H1 (cell line): ENCODE results near the gene PTH1R. TPM values are rescaled to one million over a fixed set of nuclear protein-coding genes. Genes with fewer than 3 reads are reported as not detected.

Source experiments
- CTCF ChIA-PET: fragments of 300-600 bp; sonication (Branson Sonifier 250); formaldehyde crosslinking; loops from one replicate; lab custom pipeline; 2021; ENCODE audit not compliant: partially characterized antibody; lab: Charles Lee
- POLR2A ChIA-PET: fragments of 300-600 bp; sonication (Branson Sonifier 250); formaldehyde crosslinking; loops from one replicate; lab custom pipeline; 2021; ENCODE audit warnings: inconsistent platforms; ENCODE audit not compliant: partially characterized antibody; lab: Charles Lee
- DNase-seq, 2 experiments: peaks; one replicate each; pipeline versions ENCODE4 v3.0.0 to v3.0.0-alpha.2; 2010 to 2022; ENCODE audit warnings: low spot score in 2 of 2, low read depth in 1 of 2, mixed read lengths in 1 of 2
- FAIRE-seq: peaks from 2 replicates; lab custom pipeline; 2011; peaks lifted over from hg19 to GRCh38; lab: Jason Lieb, UNC
- H2AFZ ChIP-seq: 2 replicates; pipeline ENCODE4 v1.8.1; 2012; ENCODE audit warnings: low read length, inconsistent platforms
- H2AK5ac ChIP-seq: 2 replicates; pipeline ENCODE4 v1.6.1; 2013; ENCODE audit warnings: low read depth, low read length
- H2BK120ac ChIP-seq: replicated peaks from 2 replicates; pipeline ENCODE3; 2013; ENCODE audit warnings: low read depth, low read length, inconsistent platforms
- H2BK12ac ChIP-seq: 2 replicates; pipeline ENCODE4 v1.6.1; 2013; ENCODE audit warnings: low read depth, low read length
- H2BK15ac ChIP-seq: 2 replicates; pipeline ENCODE4 v1.6.1; 2013; ENCODE audit warnings: low read length
- H2BK20ac ChIP-seq: 2 replicates; pipeline ENCODE4 v1.6.1; 2013; ENCODE audit warnings: low read length
- H2BK5ac ChIP-seq: 2 replicates; pipeline ENCODE4 v1.6.1; 2013; ENCODE audit warnings: low read depth, low read length
- H3K14ac ChIP-seq: 2 replicates; pipeline ENCODE4 v1.6.1; 2013; ENCODE audit warnings: inconsistent platforms; ENCODE audit not compliant: insufficient read length
- H3K18ac ChIP-seq: 2 replicates; pipeline ENCODE4 v1.6.1; 2013; ENCODE audit warnings: low read length; ENCODE audit errors: extremely low read depth
- H3K23ac ChIP-seq: 2 replicates; pipeline ENCODE4 v1.6.1; 2013; ENCODE audit warnings: inconsistent platforms; ENCODE audit not compliant: insufficient read length
- H3K23me2 ChIP-seq: 2 replicates; pipeline ENCODE4 v1.6.1; 2013; ENCODE audit warnings: low read depth, low read length
- H3K27ac ChIP-seq: 2 replicates; pipeline ENCODE4 v1.6.1; 2011; ENCODE audit warnings: low read depth, low read length, inconsistent platforms
- H3K27me3 ChIP-seq, 4 experiments: replicated peaks in 1 of 4; 1 replicate in 1 of 4; 2 replicates in 3 of 4; pipeline versions ENCODE4 v1.6.1 to v1.8.1; 2011 to 2013; ENCODE audit warnings: low read length in 3 of 4, mild to moderate bottlenecking in 3 of 4, inconsistent platforms in 2 of 4, mixed read lengths in 2 of 4, moderate library complexity in 1 of 4; ENCODE audit not compliant: control insufficient read depth in 3 of 4, insufficient read depth in 3 of 4; ENCODE audit errors: extremely low read depth in 1 of 4
- H3K36me3 ChIP-seq, 4 experiments: 2 replicates each; pipeline versions ENCODE4 v1.6.1 to v1.8.1; 2011 to 2013; ENCODE audit warnings: mild to moderate bottlenecking in 4 of 4, low read length in 3 of 4, moderate library complexity in 2 of 4, control low read depth in 1 of 4, inconsistent platforms in 1 of 4; ENCODE audit not compliant: insufficient read depth in 4 of 4, control insufficient read depth in 2 of 4
- H3K4ac ChIP-seq: replicated peaks from 2 replicates; pipeline ENCODE3; 2013; ENCODE audit warnings: low read length, low read depth, mixed read lengths, inconsistent platforms; ENCODE audit not compliant: insufficient read length
- H3K4me1 ChIP-seq, 4 experiments: replicated peaks in 1 of 4; 1 replicate in 1 of 4; 2 replicates in 3 of 4; pipeline versions ENCODE4 v1.6.1 to v1.8.1; 2011 to 2013; ENCODE audit warnings: low read length in 3 of 4, inconsistent platforms in 2 of 4, mixed read lengths in 1 of 4; ENCODE audit not compliant: insufficient read depth in 4 of 4, control insufficient read depth in 3 of 4
- H3K4me2 ChIP-seq, 2 experiments: 2 replicates each; pipeline versions ENCODE4 v1.6.1 to v1.8.1; 2011 to 2013; ENCODE audit warnings: low read depth in 2 of 2, low read length in 2 of 2, control low read depth in 1 of 2, inconsistent platforms in 1 of 2, mild to moderate bottlenecking in 1 of 2; ENCODE audit not compliant: insufficient read depth in 1 of 2
- H3K4me3 ChIP-seq, 4 experiments: fragments of 200-600, 300-600 bp in 1 of 4; sonication (generic), shearing (Covaris generic), sonication (Bioruptor Twin) in 1 of 4; 2 replicates each; pipeline versions ENCODE4 v1.5.1 to v1.8.1; 2011 to 2016; ENCODE audit warnings: low read length in 4 of 4, low read depth in 3 of 4, control low read depth in 2 of 4, inconsistent platforms in 2 of 4, mild to moderate bottlenecking in 2 of 4, mixed read lengths in 1 of 4, moderate library complexity in 1 of 4; ENCODE audit not compliant: insufficient read depth in 2 of 4; ENCODE audit errors: extremely low read depth in 1 of 4
- H3K56ac ChIP-seq: replicated peaks from 2 replicates; pipeline ENCODE3; 2013; ENCODE audit warnings: low read depth, mild to moderate bottlenecking, mixed read lengths, low read length, inconsistent platforms; ENCODE audit not compliant: insufficient read length
- H3K79me1 ChIP-seq: 2 replicates; pipeline ENCODE4 v1.6.1; 2013; ENCODE audit warnings: low read depth, low read length, control low read depth
- H3K79me2 ChIP-seq, 2 experiments: 2 replicates each; pipeline versions ENCODE4 v1.6.1 to v1.8.1; 2012 to 2013; ENCODE audit warnings: low read length in 2 of 2, mild to moderate bottlenecking in 2 of 2, inconsistent platforms in 1 of 2; ENCODE audit not compliant: insufficient read depth in 2 of 2, control insufficient read depth in 1 of 2
- H3K9ac ChIP-seq, 4 experiments: replicated peaks in 1 of 4; 1 replicate in 1 of 4; 2 replicates in 3 of 4; pipeline versions ENCODE4 v1.6.1 to v1.8.1; 2011 to 2013; ENCODE audit warnings: low read depth in 3 of 4, low read length in 3 of 4, control low read depth in 2 of 4, mild to moderate bottlenecking in 2 of 4, moderate library complexity in 2 of 4, inconsistent platforms in 1 of 4; ENCODE audit errors: extremely low read depth in 1 of 4
- H3K9me3 ChIP-seq, 2 experiments: 2 replicates each; pipeline versions ENCODE4 v1.6.1 to v1.8.1; 2012 to 2013; ENCODE audit warnings: mild to moderate bottlenecking in 2 of 2, moderate library complexity in 2 of 2, control low read depth in 1 of 2, inconsistent platforms in 1 of 2, low read depth in 1 of 2, low read length in 1 of 2, mixed read lengths in 1 of 2; ENCODE audit not compliant: insufficient read depth in 2 of 2
- H4K20me1 ChIP-seq, 2 experiments: replicated peaks in 1 of 2; 2 replicates each; pipeline versions ENCODE3 to v1.8.1; 2011 to 2013; ENCODE audit warnings: inconsistent platforms in 2 of 2, low read length in 2 of 2, mild to moderate bottlenecking in 1 of 2; ENCODE audit not compliant: insufficient read depth in 2 of 2, control insufficient read depth in 1 of 2
- H4K5ac ChIP-seq: 2 replicates; pipeline ENCODE4 v1.6.1; 2013; ENCODE audit warnings: low read length, low read depth, mixed read lengths, inconsistent platforms; ENCODE audit not compliant: insufficient read length
- H4K8ac ChIP-seq: 2 replicates; pipeline ENCODE4 v1.8.0; 2013; ENCODE audit warnings: mild to moderate bottlenecking, moderate library complexity, low read length, inconsistent platforms; ENCODE audit not compliant: insufficient read depth; ENCODE audit errors: extremely low read depth
- H4K91ac ChIP-seq: replicated peaks from 2 replicates; pipeline ENCODE3; 2013; ENCODE audit warnings: low read length, mixed read lengths, inconsistent platforms; ENCODE audit not compliant: insufficient read length
- ASH2L ChIP-seq: fragments of 200-600, 300-600 bp; sonication (generic); IDR thresholded peaks from one replicate; pipeline ENCODE4 v1.7.1; 2017; ENCODE audit warnings: low read length
- BRCA1 ChIP-seq: IDR thresholded peaks from 2 replicates; pipeline ENCODE4 v1.6.1; 2012; ENCODE audit warnings: low read depth, low read length, improper control_type of control experiment
- CBX5 ChIP-seq: fragments of 300-800, 300-1000 bp; sonication (generic); IDR thresholded peaks from 2 replicates; pipeline ENCODE4 v1.7.1; 2016; ENCODE audit warnings: antibody characterized with exemption, low read length, low read depth
- CEBPB ChIP-seq: IDR thresholded peaks from 2 replicates; pipeline ENCODE4 v1.6.1; 2012; ENCODE audit warnings: low read depth, low read length
- CHD2 ChIP-seq: IDR thresholded peaks from 2 replicates; pipeline ENCODE4 v1.6.1; 2012; ENCODE audit warnings: low read length, improper control_type of control experiment
- FOSL1 ChIP-seq: IDR thresholded peaks from 2 replicates; pipeline ENCODE4 v1.6.1; 2011; ENCODE audit warnings: mild to moderate bottlenecking, low read depth, low read length, moderate library complexity; ENCODE audit not compliant: insufficient read depth
- GTF2F1 ChIP-seq: IDR thresholded peaks from 2 replicates; pipeline ENCODE4 v1.6.1; 2012; ENCODE audit warnings: low read depth, low read length, improper control_type of control experiment, borderline replicate concordance
- JUN ChIP-seq: IDR thresholded peaks from 2 replicates; pipeline ENCODE4 v1.6.1; 2011; ENCODE audit warnings: low read depth, mild to moderate bottlenecking, improper control_type of control experiment, low read length
- PHF8 ChIP-seq: fragments of 200-600 bp; sonication (generic); conservative IDR thresholded peaks from 2 replicates; pipeline ENCODE4 v1.7.1; 2012; ENCODE audit warnings: low read depth, mild to moderate bottlenecking, inconsistent platforms, low read length, moderate library complexity
- RAD21 ChIP-seq, 2 experiments: IDR thresholded peaks in 1 of 2; conservative IDR thresholded peaks in 1 of 2; 2 replicates each; pipeline ENCODE4 v1.6.1; 2011; ENCODE audit warnings: low read depth in 2 of 2, low read length in 2 of 2, improper control_type of control experiment in 1 of 2, inconsistent platforms in 1 of 2, mild to moderate bottlenecking in 1 of 2, moderate library complexity in 1 of 2
- SUZ12 ChIP-seq: fragments of 200-600 bp; sonication (generic); IDR thresholded peaks from 2 replicates; pipeline ENCODE4 v1.6.1; 2012; ENCODE audit warnings: mild to moderate bottlenecking, inconsistent platforms, low read length, moderate library complexity, mixed read lengths
- TAF1 ChIP-seq: IDR thresholded peaks from 2 replicates; pipeline ENCODE4 v1.6.1; 2011; ENCODE audit warnings: mild to moderate bottlenecking, low read depth, low read length
- WGBS, 2 experiments: shearing (Covaris generic) in 1 of 2; methylation state at CpG; one replicate each; pipeline versions ENCODE4 v1.1.6 to v1.1.7; 2013 to 2015; ENCODE audit warnings: low lambda C conversion rate in 2 of 2, mixed read lengths in 2 of 2, inconsistent platforms in 1 of 2, low coverage in 1 of 2, missing lambda C conversion rate in 1 of 2; ENCODE audit not compliant: insufficient replicate concordance in 2 of 2, insufficient coverage in 1 of 2, insufficient read length in 1 of 2; ENCODE audit errors: extremely low coverage in 1 of 2, missing lambda C conversion rate in 1 of 2; 5-methylcytosine and 5-hydroxymethylcytosine counted together
- polyA plus RNA-seq, 7 experiments: library from polyadenylated mRNA; depleted of rRNA in 3 of 7; stranded (reverse) in 5 of 7; unstranded in 2 of 7; fragments of >200 nt in 5 of 7; fragments of 200-250 nt in 2 of 7; gene quantifications; 1 replicate in 5 of 7; 2 replicates in 1 of 7; 4 replicates in 1 of 7; pipeline versions ENCODE4 v1.2.1 to v1.2.3, GENCODE V29; 2011 to 2013; ENCODE audit warnings: missing spikeins in 2 of 7, mixed read lengths in 2 of 7
- total RNA-seq: library from RNA; stranded (reverse); fragmentation: NEBNext Ultra II Directional; extraction: Animal tissue kit (Norgen Biotek cat#: 25700); gene quantifications from 2 replicates; pipeline ENCODE4 v1.2.1, GENCODE V29; 2021
- TF ChIP-seq, protein P1 (sequence below): IDR thresholded peaks from 2 replicates; pipeline ENCODE4 v1.6.1; 2012; ENCODE audit warnings: inconsistent platforms

Gene PTH1R
- total and polyA plus RNA-seq, 2 of the 8 experiments (the other 6 are each of a cell fraction or from before 2014, with no cell fraction given), result 0.57 to 1.5 TPM

DNA sequence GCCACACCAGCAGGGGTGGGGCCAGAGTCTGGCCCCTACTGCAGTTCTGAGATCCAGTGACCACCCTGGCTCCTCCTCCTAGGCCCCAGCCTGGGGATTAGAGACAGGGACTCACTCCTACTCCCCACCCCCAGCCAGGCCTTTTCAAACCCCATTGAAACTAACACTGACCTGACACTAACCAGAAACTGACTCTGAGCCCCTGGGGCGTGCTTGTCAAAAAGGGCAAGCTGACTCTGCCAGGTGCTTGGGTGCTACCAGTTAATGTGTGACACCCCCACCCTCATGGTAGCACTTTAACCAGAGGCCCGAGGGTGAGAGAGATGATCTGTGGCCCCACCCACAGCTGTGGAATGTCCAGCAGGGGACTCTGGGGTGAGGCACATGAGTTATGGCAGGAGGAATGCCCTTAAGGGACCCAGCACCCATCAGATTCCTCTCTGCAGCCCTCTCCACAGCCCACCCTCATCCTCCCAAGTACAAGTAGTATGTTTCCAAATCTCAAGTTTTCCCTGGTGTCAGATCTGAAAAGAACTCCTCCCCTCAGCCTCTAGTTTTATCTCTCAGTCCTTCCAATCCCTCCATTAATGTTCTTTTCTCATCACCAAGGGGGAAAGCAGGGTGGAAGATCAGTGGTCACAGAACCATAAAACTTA lies 1.4 kb downstream of the PTH1R start:
- Histone ChIP-seq H2BK5ac (no peak overlapping the region), H3K23ac (no peak overlapping the region), H3K4me2 (no peak overlapping the region), H3K4ac (no peak overlapping the region), H2BK15ac (no peak overlapping the region), H3K9me3 (no peaks in the 10 kb centered on the region), H3K14ac (no peak overlapping the region), H2BK120ac (no peak overlapping the region), H3K23me2 (peaks cover 11% of the 10 kb centered on the region; the same call in 1 of the 2 replicates), H2AK5ac (no peak overlapping the region), H4K8ac (no peak overlapping the region), H2AFZ (no peak overlapping the region), H3K27ac (no peak overlapping the region), H4K20me1 (peaks cover 5 to 15% of the 10 kb centered on the region in 2 experiments), H4K5ac (no peak overlapping the region), H3K9ac (no peak overlapping the region), H3K56ac (no peak overlapping the region), H3K4me3 (no peak overlapping the region), H3K4me1 (peaks cover 0 to 9% (median 5%) of the 10 kb centered on the region in 4 experiments; a peak in 6 of 7 replicates), H3K18ac (no peak overlapping the region), H2BK12ac (no peak overlapping the region), H3K36me3 (no peaks in the 10 kb centered on the region), H2BK20ac (no peak overlapping the region), H3K27me3 (peaks cover 31 to 78% (median 70%) of the 10 kb centered on the region in 4 experiments), H4K91ac (no peak overlapping the region), H3K79me2 (no peaks in the 10 kb centered on the region), H3K79me1 (no peaks in the 10 kb centered on the region)
- 74% methylated on average over 2 of the region's 2 CpGs; no CpG with 5 or more reads in 1 of the 2 experiments for WGBS, 2 experiments
- POLR2A ChIA-PET, result interaction anchor here (0.6 kb wide), 1 partner anchor 184 kb away, joined by 3 read pairs; no protein-coding TSS in a partner anchor
- FAIRE-seq (no peak), DNase-seq (no peak)
- CTCF ChIA-PET, result interaction anchor here (1.0 to 13.1 kb wide), 7 partner anchors 12 to 183 kb away, joined by 3 to 88 read pairs (median 6); no protein-coding TSS in a partner anchor
- TF ChIP-seq, protein P1, sequence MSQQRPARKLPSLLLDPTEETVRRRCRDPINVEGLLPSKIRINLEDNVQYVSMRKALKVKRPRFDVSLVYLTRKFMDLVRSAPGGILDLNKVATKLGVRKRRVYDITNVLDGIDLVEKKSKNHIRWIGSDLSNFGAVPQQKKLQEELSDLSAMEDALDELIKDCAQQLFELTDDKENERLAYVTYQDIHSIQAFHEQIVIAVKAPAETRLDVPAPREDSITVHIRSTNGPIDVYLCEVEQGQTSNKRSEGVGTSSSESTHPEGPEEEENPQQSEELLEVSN, result no peak
- TF ChIP-seq CEBPB (no peak), BRCA1 (no peak), RAD21 (IDR thresholded peaks at IDR 0.05 in 1 of 2, conservative IDR thresholded peaks at IDR 0.05 in 1 of 2; ENCODE audit: low read depth in 2 of 2, low read length in 2 of 2) (no peak), PHF8 (no peak), ASH2L (no peak), CHD2 (no peak), TAF1 (no peak), GTF2F1 (no peak), FOSL1 (no peak), SUZ12 (no peak), JUN (no peak), CBX5 (no peak)
